ENCODE results near the gene CFAP126.

The CFAP126 gene

DNA sequence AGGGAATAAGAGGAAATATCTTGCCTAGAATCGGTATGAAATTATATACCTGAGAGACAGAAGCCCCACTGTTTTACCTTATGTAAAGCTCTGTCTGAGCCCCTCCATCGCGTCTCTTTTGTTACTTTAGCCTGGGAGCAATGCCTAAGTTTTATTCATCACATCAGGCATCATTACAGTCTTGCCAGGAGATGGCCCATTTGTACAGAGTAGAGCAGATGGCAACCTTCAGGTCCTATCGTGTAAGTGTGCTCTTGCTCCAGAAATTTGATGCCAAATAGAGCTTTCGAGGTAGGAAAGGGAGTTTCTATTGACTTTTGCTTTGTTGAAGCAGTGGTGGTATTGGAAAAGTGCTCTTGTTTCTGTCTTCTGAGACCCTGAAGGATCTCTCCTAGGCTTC is 24.9 kb downstream of the CFAP126 start:
- Histone ChIP-seq H4K20me1 (ENCODE audit: insufficient read depth, low read length) (no peaks in the 10 kb centered on the region), H3K4me3 (ENCODE audit: low read depth in 1 of 2, low read length in 2 of 2) (no peak overlapping the region), H3K27me3 (ENCODE audit: insufficient read depth, low read length, poor library complexity) (no peaks in the 10 kb centered on the region), H3K9me3 (ENCODE audit: insufficient read depth, low read length, severe bottlenecking) (no peaks in the 10 kb centered on the region), H3K27ac (ENCODE audit: low read length) (no peak overlapping the region), H3K36me3 (ENCODE audit: insufficient read depth, low read length) (peaks cover 41% of the 10 kb centered on the region), H3K4me1 (ENCODE audit: insufficient read depth, low read length) (no peaks in the 10 kb centered on the region), H3K9ac (ENCODE audit: low read depth, low read length) (no peak overlapping the region), H3K4me2 (ENCODE audit: insufficient read depth, low read length) (no peak overlapping the region), H2AFZ (ENCODE audit: low read depth, low read length) (no peak overlapping the region), H3K79me2 (ENCODE audit: insufficient read depth, low read length) (no peaks in the 10 kb centered on the region)
- ATAC-seq (ENCODE audit: insufficient read depth, low read depth) (no peak), DNase-seq (no peak)
- no peak for TF ChIP-seq EZH2 (IDR thresholded peaks at IDR 0.05; ENCODE audit: borderline replicate concordance, low read depth, low read length, severe bottlenecking)
- TF ChIP-seq, protein P1, sequence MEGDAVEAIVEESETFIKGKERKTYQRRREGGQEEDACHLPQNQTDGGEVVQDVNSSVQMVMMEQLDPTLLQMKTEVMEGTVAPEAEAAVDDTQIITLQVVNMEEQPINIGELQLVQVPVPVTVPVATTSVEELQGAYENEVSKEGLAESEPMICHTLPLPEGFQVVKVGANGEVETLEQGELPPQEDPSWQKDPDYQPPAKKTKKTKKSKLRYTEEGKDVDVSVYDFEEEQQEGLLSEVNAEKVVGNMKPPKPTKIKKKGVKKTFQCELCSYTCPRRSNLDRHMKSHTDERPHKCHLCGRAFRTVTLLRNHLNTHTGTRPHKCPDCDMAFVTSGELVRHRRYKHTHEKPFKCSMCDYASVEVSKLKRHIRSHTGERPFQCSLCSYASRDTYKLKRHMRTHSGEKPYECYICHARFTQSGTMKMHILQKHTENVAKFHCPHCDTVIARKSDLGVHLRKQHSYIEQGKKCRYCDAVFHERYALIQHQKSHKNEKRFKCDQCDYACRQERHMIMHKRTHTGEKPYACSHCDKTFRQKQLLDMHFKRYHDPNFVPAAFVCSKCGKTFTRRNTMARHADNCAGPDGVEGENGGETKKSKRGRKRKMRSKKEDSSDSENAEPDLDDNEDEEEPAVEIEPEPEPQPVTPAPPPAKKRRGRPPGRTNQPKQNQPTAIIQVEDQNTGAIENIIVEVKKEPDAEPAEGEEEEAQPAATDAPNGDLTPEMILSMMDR (IDR thresholded peaks at IDR 0.05; ENCODE audit: borderline replicate concordance, extremely low read depth, low read length, poor library complexity, severe bottlenecking) = no peak

DNA sequence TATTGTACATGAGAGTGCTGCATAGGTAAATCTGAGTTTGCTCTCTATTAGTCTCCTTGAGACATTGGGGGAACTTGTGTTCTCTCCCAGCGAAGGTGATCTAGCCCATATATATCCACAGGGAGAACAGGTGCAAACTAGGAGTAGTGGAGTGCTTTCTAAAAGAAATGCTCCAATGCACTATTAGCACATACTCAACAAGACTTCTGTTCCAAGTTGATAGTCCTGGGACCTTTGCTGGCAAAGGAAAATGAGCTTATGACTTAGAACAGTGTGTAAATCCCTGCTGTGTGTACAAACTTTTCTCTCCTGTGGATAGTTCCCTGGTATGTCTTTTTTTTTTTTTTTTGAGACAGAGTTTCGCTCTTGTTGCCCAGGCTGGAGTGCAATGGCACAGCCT is 25.5 kb downstream of the CFAP126 start:
- ATAC-seq (ENCODE audit: insufficient read depth, low read depth) (no peak), DNase-seq (no peak)
- no peaks in the 10 kb centered on the region for H3K79me2 ChIP-seq (ENCODE audit: insufficient read depth, low read length)
- H3K9me3 ChIP-seq (ENCODE audit: insufficient read depth, low read length, severe bottlenecking) = no peaks in the 10 kb centered on the region
- peaks cover 43% of the 10 kb centered on the region for H3K36me3 ChIP-seq (ENCODE audit: insufficient read depth, low read length)
- no peaks in the 10 kb centered on the region for H3K4me1 ChIP-seq (ENCODE audit: insufficient read depth, low read length)
- no peak overlapping the region for H3K27ac ChIP-seq (ENCODE audit: low read length)
- TF ChIP-seq EZH2 (IDR thresholded peaks at IDR 0.05; ENCODE audit: borderline replicate concordance, low read depth, low read length, severe bottlenecking) = no peak
- TF ChIP-seq, protein P1 (IDR thresholded peaks at IDR 0.05; ENCODE audit: borderline replicate concordance, extremely low read depth, low read length, poor library complexity, severe bottlenecking) = no peak
- H3K27me3 ChIP-seq (ENCODE audit: insufficient read depth, low read length, poor library complexity) = no peaks in the 10 kb centered on the region
- no peak overlapping the region for H2AFZ ChIP-seq (ENCODE audit: low read depth, low read length)
- no peak overlapping the region for H3K9ac ChIP-seq (ENCODE audit: low read depth, low read length)
- no peak overlapping the region for H3K4me3 ChIP-seq (ENCODE audit: low read depth in 1 of 2, low read length in 2 of 2)
- no peak overlapping the region for H3K4me2 ChIP-seq (ENCODE audit: insufficient read depth, low read length)
- H4K20me1 ChIP-seq (ENCODE audit: insufficient read depth, low read length) = no peaks in the 10 kb centered on the region

DNA sequence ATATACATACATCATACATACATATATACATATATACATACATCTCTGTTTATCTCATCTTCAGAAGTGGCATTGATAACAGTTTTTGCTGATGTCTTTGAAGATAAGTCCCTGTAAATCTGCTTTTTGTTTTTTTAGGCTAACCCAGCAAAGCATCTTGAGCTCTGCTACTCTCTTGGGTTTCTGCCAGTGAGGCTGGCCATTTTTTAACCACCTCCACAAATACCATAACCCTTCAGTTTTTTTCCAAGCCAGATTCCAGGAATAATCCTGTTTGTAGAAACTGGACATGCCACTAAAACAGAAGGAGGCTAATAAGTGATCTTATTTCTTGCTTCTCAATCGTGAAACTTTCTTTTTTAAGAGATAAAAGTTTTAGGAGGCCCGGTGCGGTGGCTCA is 31.9 kb downstream of the CFAP126 start:
- Histone ChIP-seq H4K20me1 (ENCODE audit: insufficient read depth, low read length) (no peaks in the 10 kb centered on the region), H3K4me2 (ENCODE audit: insufficient read depth, low read length) (no peak overlapping the region), H3K4me3 (ENCODE audit: low read depth in 1 of 2, low read length in 2 of 2) (no peak overlapping the region), H3K79me2 (ENCODE audit: insufficient read depth, low read length) (no peaks in the 10 kb centered on the region), H3K9me3 (ENCODE audit: insufficient read depth, low read length, severe bottlenecking) (no peaks in the 10 kb centered on the region), H3K4me1 (ENCODE audit: insufficient read depth, low read length) (no peaks in the 10 kb centered on the region), H3K27ac (ENCODE audit: low read length) (no peak overlapping the region), H3K36me3 (ENCODE audit: insufficient read depth, low read length) (peaks cover 68% of the 10 kb centered on the region), H3K9ac (ENCODE audit: low read depth, low read length) (no peak overlapping the region), H3K27me3 (ENCODE audit: insufficient read depth, low read length, poor library complexity) (no peaks in the 10 kb centered on the region), H2AFZ (ENCODE audit: low read depth, low read length) (no peak overlapping the region)
- ATAC-seq (ENCODE audit: insufficient read depth, low read depth) = no peak
- TF ChIP-seq EZH2 (IDR thresholded peaks at IDR 0.05; ENCODE audit: borderline replicate concordance, low read depth, low read length, severe bottlenecking) = no peak
- TF ChIP-seq, protein P1 (IDR thresholded peaks at IDR 0.05; ENCODE audit: borderline replicate concordance, extremely low read depth, low read length, poor library complexity, severe bottlenecking) = no peak
- no peak for DNase-seq

DNA sequence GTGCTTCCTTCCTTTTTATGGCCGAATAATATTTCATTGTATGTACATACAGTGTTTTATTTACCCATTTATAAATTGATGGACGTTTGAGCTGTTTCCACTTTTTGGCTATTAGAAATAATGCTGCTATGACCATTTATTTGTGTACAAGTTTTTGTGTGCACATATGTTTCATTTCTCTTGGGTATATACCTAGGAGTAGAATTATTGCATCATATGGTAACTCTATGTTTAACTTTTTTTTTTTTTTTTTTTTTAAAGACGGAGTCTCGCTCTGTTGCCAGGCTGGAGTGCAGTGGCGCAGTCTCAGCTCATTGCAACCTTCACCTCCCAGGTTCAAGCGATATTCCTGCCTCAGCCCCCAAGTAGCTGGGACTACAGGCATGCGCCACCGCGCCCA is 34.5 kb downstream of the CFAP126 start:
- Histone ChIP-seq H3K4me3 (ENCODE audit: low read depth in 1 of 2, low read length in 2 of 2) (no peak overlapping the region), H3K4me2 (ENCODE audit: insufficient read depth, low read length) (no peak overlapping the region), H4K20me1 (ENCODE audit: insufficient read depth, low read length) (no peaks in the 10 kb centered on the region), H3K4me1 (ENCODE audit: insufficient read depth, low read length) (no peaks in the 10 kb centered on the region), H3K79me2 (ENCODE audit: insufficient read depth, low read length) (no peaks in the 10 kb centered on the region), H3K27ac (ENCODE audit: low read length) (no peak overlapping the region), H3K9ac (ENCODE audit: low read depth, low read length) (no peak overlapping the region), H3K36me3 (ENCODE audit: insufficient read depth, low read length) (peaks cover 78% of the 10 kb centered on the region), H3K9me3 (ENCODE audit: insufficient read depth, low read length, severe bottlenecking) (no peaks in the 10 kb centered on the region), H3K27me3 (ENCODE audit: insufficient read depth, low read length, poor library complexity) (no peaks in the 10 kb centered on the region), H2AFZ (ENCODE audit: low read depth, low read length) (no peak overlapping the region)
- TF ChIP-seq, protein P1 (IDR thresholded peaks at IDR 0.05; ENCODE audit: borderline replicate concordance, extremely low read depth, low read length, poor library complexity, severe bottlenecking) = no peak
- TF ChIP-seq EZH2 (IDR thresholded peaks at IDR 0.05; ENCODE audit: borderline replicate concordance, low read depth, low read length, severe bottlenecking) = no peak
- no peak for ATAC-seq (ENCODE audit: insufficient read depth, low read depth)
- DNase-seq = no peak
